SK-N-SH (cell line): ENCODE measurements around the gene ZNHIT3. TPM values are rescaled to one million over a fixed set of nuclear protein-coding genes. Genes with fewer than 3 reads are reported as not detected.

Source experiments
- CTCF ChIA-PET: fragments of 300-600, 350-600 bp; formaldehyde crosslinking; extraction: SDS; loops from one replicate; lab custom pipeline; 2021; lab: Yijun Ruan, JAX
- POLR2A ChIA-PET: fragments of 350-600 bp; sonication (Branson Sonifier 250); formaldehyde crosslinking; extraction: SDS; loops from one replicate; lab custom pipeline; 2020; ENCODE audit warnings: antibody characterized with exemption, inconsistent platforms; lab: Yijun Ruan, JAX
- DNase-seq: peaks from one replicate; pipeline ENCODE4 v3.0.0; 2012
- H2AFZ ChIP-seq: fragments of 200-600 bp; sonication (generic); 2 replicates; pipeline ENCODE4 v1.8.1; 2016; ENCODE audit warnings: antibody characterized with exemption, mild to moderate bottlenecking, low read depth
- H3F3A ChIP-seq: fragments of 200-600 bp; sonication (generic); replicated peaks from 2 replicates; pipeline ENCODE3; 2016; ENCODE audit warnings: antibody characterized with exemption, mild to moderate bottlenecking; ENCODE audit not compliant: insufficient read depth
- H3K27ac ChIP-seq, 2 experiments: fragments of 200-500 bp in 1 of 2; fragments of 200-600 bp in 1 of 2; sonication (Bioruptor generic) in 1 of 2; sonication (generic), shearing (Covaris generic) in 1 of 2; 2 replicates each; pipeline versions ENCODE4 v1.5.1 to v1.6.1; 2014 to 2016; ENCODE audit warnings: low read depth in 2 of 2, inconsistent platforms in 1 of 2, low read length in 1 of 2, mild to moderate bottlenecking in 1 of 2, mixed read lengths in 1 of 2
- H3K27me3 ChIP-seq: fragments of 200-600 bp; sonication (generic), shearing (Covaris generic); 2 replicates; pipeline ENCODE4 v1.6.1; 2016; ENCODE audit warnings: mixed run types; ENCODE audit not compliant: insufficient read depth
- H3K36me3 ChIP-seq, 2 experiments: fragments of 200-500 bp in 1 of 2; fragments of 200-600 bp in 1 of 2; sonication (Bioruptor generic) in 1 of 2; sonication (generic) in 1 of 2; replicated peaks in 1 of 2; 2 replicates each; pipeline versions ENCODE3 to v1.5.1; 2014 to 2016; ENCODE audit warnings: low read length in 1 of 2, mild to moderate bottlenecking in 1 of 2; ENCODE audit not compliant: insufficient read depth in 2 of 2, control insufficient read depth in 1 of 2
- H3K4me1 ChIP-seq, 2 experiments: fragments of 200-500 bp in 1 of 2; fragments of 200-600 bp in 1 of 2; sonication (Bioruptor generic) in 1 of 2; sonication (generic), shearing (Covaris generic) in 1 of 2; 2 replicates each; pipeline versions ENCODE4 v1.5.1 to v1.6.1; 2014 to 2016; ENCODE audit warnings: low read depth in 1 of 2, low read length in 1 of 2, mixed run types in 1 of 2; ENCODE audit not compliant: insufficient read depth in 2 of 2, control insufficient read depth in 1 of 2
- H3K4me2 ChIP-seq: fragments of 200-600 bp; sonication (generic), shearing (Covaris generic); 2 replicates; pipeline ENCODE4 v1.6.1; 2017; ENCODE audit warnings: mixed run types
- H3K4me3 ChIP-seq, 2 experiments: fragments of 200-500 bp in 1 of 2; fragments of 200-600 bp in 1 of 2; sonication (Bioruptor generic) in 1 of 2; sonication (generic), shearing (Covaris generic) in 1 of 2; 2 replicates each; pipeline versions ENCODE4 v1.5.1 to v1.8.1; 2014 to 2016; ENCODE audit warnings: low read depth in 2 of 2, inconsistent platforms in 1 of 2, low read length in 1 of 2, mild to moderate bottlenecking in 1 of 2, mixed read lengths in 1 of 2, moderate library complexity in 1 of 2
- H3K79me2 ChIP-seq: fragments of 200-600 bp; sonication (generic); 2 replicates; pipeline ENCODE4 v1.8.1; 2017; ENCODE audit warnings: mild to moderate bottlenecking; ENCODE audit not compliant: insufficient read depth
- H3K9ac ChIP-seq: fragments of 200-600 bp; sonication (generic); 2 replicates; pipeline ENCODE4 v1.6.1; 2017; ENCODE audit warnings: mixed run types
- H3K9me2 ChIP-seq: fragments of 200-600 bp; sonication (generic); 2 replicates; pipeline ENCODE4 v1.6.1; 2017; ENCODE audit warnings: mixed run types
- H3K9me3 ChIP-seq: fragments of 200-600 bp; sonication (generic); 2 replicates; pipeline ENCODE4 v1.6.1; 2017; ENCODE audit warnings: mixed run types, mild to moderate bottlenecking, moderate library complexity
- H4K20me1 ChIP-seq: fragments of 200-600 bp; sonication (generic); 2 replicates; pipeline ENCODE4 v1.6.1; 2017; ENCODE audit warnings: mild to moderate bottlenecking, mixed run types; ENCODE audit not compliant: insufficient read depth
- EZH2phosphoT487 ChIP-seq: fragments of 200-600 bp; sonication (generic); IDR thresholded peaks from 2 replicates; pipeline ENCODE4 v1.6.1; 2017; ENCODE audit warnings: low read depth, mixed run types, mild to moderate bottlenecking, antibody characterized with exemption, moderate library complexity, borderline replicate concordance
- FOXJ3 ChIP-seq: sonication (generic); formaldehyde crosslinking; IDR thresholded peaks from 2 replicates; pipeline ENCODE4 v1.5.1; 2020; ENCODE audit warnings: mild to moderate bottlenecking, missing genetic modification reagents
- GATA2 ChIP-seq: sonication (generic); formaldehyde crosslinking; IDR thresholded peaks from 2 replicates; pipeline ENCODE4 v1.5.0; 2020; ENCODE audit warnings: mild to moderate bottlenecking, missing genetic modification reagents
- NFIC ChIP-seq: IDR thresholded peaks from 2 replicates; pipeline ENCODE4 v1.4.0; 2012; ENCODE audit warnings: borderline replicate concordance
- POLR2AphosphoS5 ChIP-seq: IDR thresholded peaks from 2 replicates; pipeline ENCODE4 v1.6.1; 2012; ENCODE audit warnings: low read depth, low read length
- RXRA ChIP-seq: IDR thresholded peaks from 2 replicates; pipeline ENCODE4 v1.4.0; 2012; ENCODE audit warnings: low read depth, mild to moderate bottlenecking, borderline replicate concordance
- SIN3A ChIP-seq: IDR thresholded peaks from 2 replicates; pipeline ENCODE4 v1.6.1; 2012; ENCODE audit warnings: low read depth, mild to moderate bottlenecking, low read length, moderate library complexity, borderline replicate concordance
- TEAD4 ChIP-seq: IDR thresholded peaks from 2 replicates; pipeline ENCODE4 v1.4.0; 2012; ENCODE audit warnings: mild to moderate bottlenecking, borderline replicate concordance; ENCODE audit not compliant: insufficient read depth
- YY1 ChIP-seq: IDR thresholded peaks from 2 replicates; pipeline ENCODE4 v1.4.0; 2012; ENCODE audit warnings: low read depth, mild to moderate bottlenecking
- WGBS: methylation state at CpG from one replicate; pipeline ENCODE4 v1.1.6; 2017; ENCODE audit warnings: low lambda C conversion rate; 5-methylcytosine and 5-hydroxymethylcytosine counted together
- polyA plus RNA-seq, 3 experiments: library from polyadenylated mRNA; depleted of rRNA; stranded (reverse); fragments of >200 nt; gene quantifications; 2 replicates each; pipeline ENCODE4 v1.2.3, GENCODE V29; 2012
- TF ChIP-seq, protein P1 (sequence below): fragments of 200-600 bp; sonication (generic); IDR thresholded peaks from 2 replicates; pipeline ENCODE4 v1.6.1; 2017; ENCODE audit warnings: antibody characterized with exemption, mild to moderate bottlenecking, moderate library complexity
- TF ChIP-seq, protein P2 (sequence below): IDR thresholded peaks from 2 replicates; pipeline ENCODE4 v1.4.0; 2012; ENCODE audit warnings: low read depth, borderline replicate concordance
- TF ChIP-seq, protein P3 (sequence below): IDR thresholded peaks from 2 replicates; pipeline ENCODE4 v1.4.0; 2012; ENCODE audit warnings: low read depth

Gene ZNHIT3
- polyA plus RNA-seq, 1 of the 3 experiments (the other 2 are of a cell fraction): 59.9 TPM

DNA sequence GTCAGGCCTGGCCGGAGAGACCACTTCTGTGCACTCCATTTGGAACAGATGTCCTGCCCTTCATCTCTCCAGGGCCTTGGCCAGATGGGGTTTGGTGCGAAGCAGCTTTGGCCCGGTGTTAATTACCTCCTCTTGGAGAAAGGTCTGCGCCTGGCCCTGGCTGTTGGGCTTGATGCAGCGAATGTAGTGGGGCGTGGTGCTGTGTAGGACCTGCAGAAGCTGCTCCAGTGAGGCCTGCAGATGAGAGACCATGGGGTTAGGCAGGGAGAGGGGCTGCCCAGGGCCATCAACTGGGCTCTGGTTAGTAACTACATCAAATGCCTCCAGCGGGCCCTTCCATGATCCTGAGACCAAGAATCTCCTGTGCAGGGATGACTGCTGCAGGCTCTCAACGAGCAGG lies 18.7 kb downstream of the ZNHIT3 start (continued):
- TF ChIP-seq, protein P1, sequence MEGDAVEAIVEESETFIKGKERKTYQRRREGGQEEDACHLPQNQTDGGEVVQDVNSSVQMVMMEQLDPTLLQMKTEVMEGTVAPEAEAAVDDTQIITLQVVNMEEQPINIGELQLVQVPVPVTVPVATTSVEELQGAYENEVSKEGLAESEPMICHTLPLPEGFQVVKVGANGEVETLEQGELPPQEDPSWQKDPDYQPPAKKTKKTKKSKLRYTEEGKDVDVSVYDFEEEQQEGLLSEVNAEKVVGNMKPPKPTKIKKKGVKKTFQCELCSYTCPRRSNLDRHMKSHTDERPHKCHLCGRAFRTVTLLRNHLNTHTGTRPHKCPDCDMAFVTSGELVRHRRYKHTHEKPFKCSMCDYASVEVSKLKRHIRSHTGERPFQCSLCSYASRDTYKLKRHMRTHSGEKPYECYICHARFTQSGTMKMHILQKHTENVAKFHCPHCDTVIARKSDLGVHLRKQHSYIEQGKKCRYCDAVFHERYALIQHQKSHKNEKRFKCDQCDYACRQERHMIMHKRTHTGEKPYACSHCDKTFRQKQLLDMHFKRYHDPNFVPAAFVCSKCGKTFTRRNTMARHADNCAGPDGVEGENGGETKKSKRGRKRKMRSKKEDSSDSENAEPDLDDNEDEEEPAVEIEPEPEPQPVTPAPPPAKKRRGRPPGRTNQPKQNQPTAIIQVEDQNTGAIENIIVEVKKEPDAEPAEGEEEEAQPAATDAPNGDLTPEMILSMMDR: no peak
- TF ChIP-seq SIN3A: no peak
- TF ChIP-seq, protein P2, sequence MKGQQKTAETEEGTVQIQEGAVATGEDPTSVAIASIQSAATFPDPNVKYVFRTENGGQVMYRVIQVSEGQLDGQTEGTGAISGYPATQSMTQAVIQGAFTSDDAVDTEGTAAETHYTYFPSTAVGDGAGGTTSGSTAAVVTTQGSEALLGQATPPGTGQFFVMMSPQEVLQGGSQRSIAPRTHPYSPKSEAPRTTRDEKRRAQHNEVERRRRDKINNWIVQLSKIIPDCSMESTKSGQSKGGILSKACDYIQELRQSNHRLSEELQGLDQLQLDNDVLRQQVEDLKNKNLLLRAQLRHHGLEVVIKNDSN: no peak
- TF ChIP-seq EZH2phosphoT487: no peak
- TF ChIP-seq NFIC: no peak
- no peak for TF ChIP-seq GATA2 (CRISPR knock-in tag)
- no peak for TF ChIP-seq RXRA
- TF ChIP-seq YY1: no peak

DNA sequence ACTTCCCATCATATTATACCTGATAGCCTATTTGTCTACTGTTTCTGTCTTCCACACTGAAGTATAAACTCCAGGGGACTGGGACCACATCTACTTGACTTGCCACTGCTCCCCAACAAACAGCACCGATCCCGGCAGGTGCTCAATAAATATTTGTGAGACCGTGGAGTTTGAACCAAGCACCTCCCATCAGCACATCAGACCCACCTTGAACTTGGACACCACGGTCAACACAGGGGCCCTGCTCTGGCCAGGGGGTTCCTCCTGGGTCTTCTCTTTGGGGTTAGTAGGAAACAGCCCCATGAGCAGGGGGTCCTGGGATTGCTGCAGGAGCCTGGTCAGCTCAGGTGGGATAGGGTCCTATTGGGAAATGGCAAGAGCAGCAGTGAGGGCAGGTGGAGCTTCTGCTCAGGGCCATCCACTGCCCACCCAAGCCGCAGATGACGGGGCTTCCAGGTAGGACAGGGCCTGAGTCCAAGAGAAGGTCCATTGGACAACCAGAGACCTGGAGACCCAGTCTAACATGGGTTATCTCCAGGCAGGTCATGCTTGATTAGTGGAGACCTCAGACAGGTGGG lies 19.9 kb downstream of the ZNHIT3 start:
- H3K9me2 ChIP-seq: no peaks in the 10 kb centered on the region
- no peak overlapping the region for H3K9ac ChIP-seq
- H3K9me3 ChIP-seq: no peaks in the 10 kb centered on the region
- H3K4me1 ChIP-seq: no peaks in the 10 kb centered on the region; a peak in 1 of 4 replicates
- peaks cover 3% of the 10 kb centered on the region for H3F3A ChIP-seq
- DNase-seq: no peak
- H3K4me3 ChIP-seq: no peak overlapping the region
- H3K79me2 ChIP-seq: no peaks in the 10 kb centered on the region
- POLR2A ChIA-PET: no interaction called here
- no peak overlapping the region for H3K27ac ChIP-seq
- TF ChIP-seq RXRA: no peak
- no peak for TF ChIP-seq FOXJ3
- no peak for TF ChIP-seq TEAD4
- TF ChIP-seq, protein P3, sequence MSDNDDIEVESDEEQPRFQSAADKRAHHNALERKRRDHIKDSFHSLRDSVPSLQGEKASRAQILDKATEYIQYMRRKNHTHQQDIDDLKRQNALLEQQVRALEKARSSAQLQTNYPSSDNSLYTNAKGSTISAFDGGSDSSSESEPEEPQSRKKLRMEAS: no peak
- 0 out of 2 replicates have a peak, but pooled peaks have one; percentile 11 for TF ChIP-seq POLR2AphosphoS5
- TF ChIP-seq NFIC: no peak
- no peak for TF ChIP-seq YY1
- TF ChIP-seq, protein P2: no peak
- WGBS: 78% methylated on average over 5 of the region's 6 CpGs
- no peaks in the 10 kb centered on the region for H4K20me1 ChIP-seq
- peaks cover 15 to 54% of the 10 kb centered on the region in 2 experiments for H3K36me3 ChIP-seq
- CTCF ChIA-PET: no interaction called here
- no peaks in the 10 kb centered on the region for H3K27me3 ChIP-seq
- H2AFZ ChIP-seq: no peak overlapping the region
- H3K4me2 ChIP-seq: no peak overlapping the region
